Suprapubic skin (tissue), 4 donors: ENCODE measurements around the gene MYH14. TPM values are rescaled to one million over a fixed set of nuclear protein-coding genes. Genes with fewer than 3 reads are reported as not detected.

Experiments
- DNase-seq, 2 donors: peaks; one replicate each; pipeline ENCODE4 v3.0.0-alpha.2; 2019; ENCODE audit warnings: low spot score in 2 of 2
- H3K27ac ChIP-seq: fragments of 200-600 bp; sonication (generic); one replicate; pipeline ENCODE4 v1.5.1; 2019
- H3K27me3 ChIP-seq: fragments of 200-600 bp; sonication (generic); one replicate; pipeline ENCODE4 v1.5.1; 2019
- H3K36me3 ChIP-seq: fragments of 200-600 bp; sonication (generic); one replicate; pipeline ENCODE4 v1.5.1; 2019
- H3K4me1 ChIP-seq: fragments of 200-600 bp; sonication (generic); one replicate; pipeline ENCODE4 v1.5.1; 2019
- H3K4me3 ChIP-seq: fragments of 200-600 bp; sonication (generic); one replicate; pipeline ENCODE4 v1.5.1; 2019; ENCODE audit warnings: mild to moderate bottlenecking
- H3K9me3 ChIP-seq: fragments of 200-600 bp; sonication (generic); one replicate; pipeline ENCODE4 v1.5.1; 2019
- EP300 ChIP-seq: sonication (generic); formaldehyde crosslinking; IDR thresholded peaks from one replicate; pipeline ENCODE4 v1.6.1; 2017; ENCODE audit warnings: antibody characterized with exemption
- POLR2A ChIP-seq, 2 donors: fragments of 450-650 bp; IDR thresholded peaks; one replicate each; pipeline ENCODE4 v1.6.1; 2017; ENCODE audit warnings: antibody characterized with exemption in 2 of 2, mild to moderate bottlenecking in 2 of 2, moderate library complexity in 2 of 2
- POLR2AphosphoS5 ChIP-seq, 3 donors: sonication (generic); formaldehyde crosslinking; IDR thresholded peaks; one replicate each; pipeline ENCODE4 v1.6.1; 2017; ENCODE audit warnings: antibody characterized with exemption in 3 of 3
- WGBS: methylation state at CpG from one replicate; pipeline ENCODE4 v1.1.5; 2018; 5-methylcytosine and 5-hydroxymethylcytosine counted together
- total RNA-seq, 4 donors: library from RNA; depleted of rRNA; stranded (reverse); fragments of >200 nt; gene quantifications; one replicate each; pipeline ENCODE4 v1.1.0, GENCODE V29; 2016
- TF ChIP-seq, protein P1 (sequence below), 2 donors: fragments of 200-600 bp in 1 of 2; fragments of 450-650 bp in 1 of 2; sonication (generic) in 1 of 2; IDR thresholded peaks; one replicate each; pipeline ENCODE4 v1.5.1; 2016 to 2019; ENCODE audit warnings: antibody characterized with exemption in 2 of 2, mild to moderate bottlenecking in 1 of 2, moderate library complexity in 1 of 2

The MYH14 gene
- total RNA-seq, 4 donors from 2014 or later = 84.8 to 116 (median 104) TPM

- Histone ChIP-seq H3K4me3 (no peak overlapping the region), H3K4me1 (peaks cover 25% of the 10 kb centered on the region), H3K36me3 (no peaks in the 10 kb centered on the region), H3K9me3 (no peaks in the 10 kb centered on the region), H3K27ac (no peak overlapping the region), H3K27me3 (peaks cover 44% of the 10 kb centered on the region)
- DNase-seq = no peak
- no peak for TF ChIP-seq POLR2A (IDR thresholded peaks at IDR 0.05)
- TF ChIP-seq POLR2AphosphoS5 (IDR thresholded peaks at IDR 0.05) = no peak
- TF ChIP-seq, protein P1, sequence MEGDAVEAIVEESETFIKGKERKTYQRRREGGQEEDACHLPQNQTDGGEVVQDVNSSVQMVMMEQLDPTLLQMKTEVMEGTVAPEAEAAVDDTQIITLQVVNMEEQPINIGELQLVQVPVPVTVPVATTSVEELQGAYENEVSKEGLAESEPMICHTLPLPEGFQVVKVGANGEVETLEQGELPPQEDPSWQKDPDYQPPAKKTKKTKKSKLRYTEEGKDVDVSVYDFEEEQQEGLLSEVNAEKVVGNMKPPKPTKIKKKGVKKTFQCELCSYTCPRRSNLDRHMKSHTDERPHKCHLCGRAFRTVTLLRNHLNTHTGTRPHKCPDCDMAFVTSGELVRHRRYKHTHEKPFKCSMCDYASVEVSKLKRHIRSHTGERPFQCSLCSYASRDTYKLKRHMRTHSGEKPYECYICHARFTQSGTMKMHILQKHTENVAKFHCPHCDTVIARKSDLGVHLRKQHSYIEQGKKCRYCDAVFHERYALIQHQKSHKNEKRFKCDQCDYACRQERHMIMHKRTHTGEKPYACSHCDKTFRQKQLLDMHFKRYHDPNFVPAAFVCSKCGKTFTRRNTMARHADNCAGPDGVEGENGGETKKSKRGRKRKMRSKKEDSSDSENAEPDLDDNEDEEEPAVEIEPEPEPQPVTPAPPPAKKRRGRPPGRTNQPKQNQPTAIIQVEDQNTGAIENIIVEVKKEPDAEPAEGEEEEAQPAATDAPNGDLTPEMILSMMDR (IDR thresholded peaks at IDR 0.05) = no peak
- no peak for TF ChIP-seq EP300
- WGBS = 0% methylated on average over 5 of the region's 5 CpGs
Measured at GRCh38 chr19:50199259-50199555, 4.2 kb upstream of the MYH14 start.

DNA sequence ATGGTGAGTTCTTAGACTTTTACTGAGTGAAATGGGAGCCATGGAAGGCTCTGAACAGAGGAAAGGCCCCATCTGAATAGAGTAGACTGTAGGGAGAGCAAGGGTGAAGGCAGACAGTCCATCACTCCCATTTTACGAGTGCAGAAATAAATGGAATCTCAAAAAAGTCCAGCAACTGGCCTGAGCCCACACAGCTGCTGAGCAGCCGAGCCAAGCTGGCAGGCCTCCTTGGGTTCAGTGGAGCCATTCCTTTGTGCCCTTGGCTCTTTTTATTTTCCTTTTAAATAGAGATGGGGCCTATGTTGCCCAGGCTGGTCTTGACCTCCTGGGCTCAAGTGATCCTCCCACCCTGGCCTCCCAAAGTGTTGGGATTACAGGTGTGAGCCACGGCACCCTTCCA, 1.0 kb upstream of the MYH14 start:
- H3K4me3 ChIP-seq = no peak overlapping the region
- peaks cover 41% of the 10 kb centered on the region for H3K4me1 ChIP-seq
- 83% methylated on average over 3 of the region's 3 CpGs for WGBS
- no peak for DNase-seq
- H3K27me3 ChIP-seq = peaks cover 50% of the 10 kb centered on the region
- H3K36me3 ChIP-seq = no peaks in the 10 kb centered on the region
- H3K27ac ChIP-seq = no peak overlapping the region
- H3K9me3 ChIP-seq = no peaks in the 10 kb centered on the region
- no peak for TF ChIP-seq EP300
- TF ChIP-seq POLR2A (IDR thresholded peaks at IDR 0.05) = no peak
- no peak for TF ChIP-seq POLR2AphosphoS5 (IDR thresholded peaks at IDR 0.05)
- TF ChIP-seq, protein P1 (IDR thresholded peaks at IDR 0.05) = no peak

GRCh38 chr19:50202962-50203280, 501 bp upstream of the MYH14 start:
- Histone ChIP-seq H3K4me3 (peak overlapping the region; percentile 63), H3K27me3 (peaks cover 50% of the 10 kb centered on the region), H3K4me1 (peaks cover 41% of the 10 kb centered on the region), H3K36me3 (no peaks in the 10 kb centered on the region), H3K9me3 (no peaks in the 10 kb centered on the region), H3K27ac (no peak overlapping the region)
- WGBS = 22% methylated on average over 11 of the region's 18 CpGs
- DNase-seq = no peak
- TF ChIP-seq POLR2AphosphoS5 (IDR thresholded peaks at IDR 0.05) (no peak), EP300 (no peak), POLR2A (IDR thresholded peaks at IDR 0.05) (no peak)
- TF ChIP-seq, protein P1 (IDR thresholded peaks at IDR 0.05) = no peak

- peaks cover 34% of the 10 kb centered on the region for H3K4me1 ChIP-seq
- 59% methylated on average over 7 of the region's 7 CpGs for WGBS
- TF ChIP-seq, protein P1 (IDR thresholded peaks at IDR 0.05) = no peak
- TF ChIP-seq EP300 (no peak), POLR2AphosphoS5 (IDR thresholded peaks at IDR 0.05) (no peak), POLR2A (IDR thresholded peaks at IDR 0.05) (no peak)
- peak overlapping the region; percentile 76 for H3K27ac ChIP-seq
- H3K27me3 ChIP-seq = peaks cover 50% of the 10 kb centered on the region
- H3K36me3 ChIP-seq = no peaks in the 10 kb centered on the region
- H3K4me3 ChIP-seq = peak overlapping the region; percentile 63
- DNase-seq = no peak
- H3K9me3 ChIP-seq = no peaks in the 10 kb centered on the region
Measured at GRCh38 chr19:50204081-50204428, 633 bp downstream of the MYH14 start.

DNA sequence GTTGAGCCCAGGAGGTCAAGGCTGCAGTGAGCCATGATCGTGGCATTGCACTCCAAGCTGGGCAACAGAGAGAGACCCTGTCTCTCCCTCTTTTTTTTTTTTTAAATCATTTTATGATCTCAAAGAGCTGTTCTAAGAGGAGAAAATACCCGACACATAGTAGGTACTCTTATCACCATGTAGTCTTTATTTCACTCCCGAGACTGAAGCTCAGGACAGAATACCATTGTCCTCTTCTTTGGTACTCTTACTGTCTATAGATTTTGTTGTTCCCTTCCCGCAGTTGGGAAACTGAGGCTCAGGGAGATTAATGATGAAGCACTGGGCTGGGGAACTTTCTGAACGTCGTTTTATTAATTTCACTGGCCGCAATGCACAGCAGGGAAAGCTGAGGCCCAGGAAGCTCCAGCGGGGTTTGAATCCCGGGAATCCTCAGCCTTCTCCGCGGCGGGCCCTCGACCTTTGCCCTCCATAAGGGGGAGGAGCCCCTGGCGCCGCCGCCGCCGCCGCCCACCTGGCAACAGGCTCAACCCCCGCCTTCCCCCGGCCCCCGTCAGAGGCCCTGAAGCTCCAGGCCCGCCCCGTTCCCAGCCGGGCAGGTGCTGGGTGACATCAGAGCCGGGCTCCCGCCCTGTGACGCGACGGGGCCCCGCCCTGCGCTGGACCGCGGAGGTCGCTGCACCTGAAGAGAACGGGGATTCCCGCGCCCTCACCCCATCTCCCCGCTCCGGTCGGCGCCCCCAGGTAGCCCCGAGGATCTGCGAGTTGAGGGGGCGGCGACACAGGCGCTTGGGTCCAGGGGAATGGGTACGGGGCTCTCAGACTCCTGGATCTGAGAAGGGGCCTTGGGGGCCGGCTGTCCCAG, 1.6 kb downstream of the MYH14 start:
- peak in 1 of 2 donors; percentile 75 for DNase-seq
- H3K36me3 ChIP-seq = no peaks in the 10 kb centered on the region
- TF ChIP-seq POLR2A (IDR thresholded peaks at IDR 0.05) (no peak), POLR2AphosphoS5 (IDR thresholded peaks at IDR 0.05) (no peak), EP300 (no peak)
- TF ChIP-seq, protein P1 (IDR thresholded peaks at IDR 0.05) = no peak
- H3K4me1 ChIP-seq = peaks cover 30% of the 10 kb centered on the region
- H3K9me3 ChIP-seq = no peaks in the 10 kb centered on the region
- H3K27ac ChIP-seq = peak overlapping the region; percentile 79
- 23% methylated on average over 14 of the region's 49 CpGs for WGBS
- H3K27me3 ChIP-seq = peaks cover 50% of the 10 kb centered on the region
- peak overlapping the region; percentile 39 for H3K4me3 ChIP-seq
